ENCODE data around the gene DYRK1A.
"Not testable (repeated sequence)": the region's sequence is repeated elsewhere in the genome, so short reads cannot be mapped to it uniquely, and the experiment has no call there.

DYRK1A gene

DNA sequence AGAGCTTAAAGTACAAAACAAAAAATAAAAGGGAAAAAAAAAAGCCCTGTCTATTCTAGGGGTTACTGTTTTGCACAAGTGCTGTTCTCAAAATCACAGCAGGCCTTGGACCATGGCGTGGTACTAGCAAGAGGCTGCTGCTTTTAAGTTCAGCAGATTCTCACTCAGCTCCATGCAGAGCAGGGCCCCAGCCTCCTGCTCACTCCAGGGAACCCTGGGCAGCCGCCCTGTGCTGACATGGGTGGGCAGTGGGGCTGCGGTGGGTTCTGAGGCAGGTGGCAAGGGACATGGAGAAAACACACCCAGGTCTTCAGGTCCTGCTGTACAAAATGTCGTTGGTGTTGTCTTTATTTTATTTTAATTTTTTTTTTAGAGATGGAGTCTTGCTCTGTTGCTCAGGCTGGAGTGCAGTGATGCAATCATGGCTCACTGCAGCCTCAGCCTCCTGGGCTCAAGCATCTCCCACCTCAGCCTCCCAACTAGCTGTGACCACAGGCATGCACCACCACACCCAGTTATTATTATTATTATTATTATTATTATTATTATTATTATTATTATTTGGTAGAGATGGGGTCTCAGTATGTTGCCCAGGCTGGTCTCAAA lies 170.9 kb downstream of the DYRK1A start:
- no peak overlapping the region for H3K4me3 ChIP-seq (ENCODE audit: low read depth, low read length)
- TF ChIP-seq, protein P1, sequence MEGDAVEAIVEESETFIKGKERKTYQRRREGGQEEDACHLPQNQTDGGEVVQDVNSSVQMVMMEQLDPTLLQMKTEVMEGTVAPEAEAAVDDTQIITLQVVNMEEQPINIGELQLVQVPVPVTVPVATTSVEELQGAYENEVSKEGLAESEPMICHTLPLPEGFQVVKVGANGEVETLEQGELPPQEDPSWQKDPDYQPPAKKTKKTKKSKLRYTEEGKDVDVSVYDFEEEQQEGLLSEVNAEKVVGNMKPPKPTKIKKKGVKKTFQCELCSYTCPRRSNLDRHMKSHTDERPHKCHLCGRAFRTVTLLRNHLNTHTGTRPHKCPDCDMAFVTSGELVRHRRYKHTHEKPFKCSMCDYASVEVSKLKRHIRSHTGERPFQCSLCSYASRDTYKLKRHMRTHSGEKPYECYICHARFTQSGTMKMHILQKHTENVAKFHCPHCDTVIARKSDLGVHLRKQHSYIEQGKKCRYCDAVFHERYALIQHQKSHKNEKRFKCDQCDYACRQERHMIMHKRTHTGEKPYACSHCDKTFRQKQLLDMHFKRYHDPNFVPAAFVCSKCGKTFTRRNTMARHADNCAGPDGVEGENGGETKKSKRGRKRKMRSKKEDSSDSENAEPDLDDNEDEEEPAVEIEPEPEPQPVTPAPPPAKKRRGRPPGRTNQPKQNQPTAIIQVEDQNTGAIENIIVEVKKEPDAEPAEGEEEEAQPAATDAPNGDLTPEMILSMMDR (IDR thresholded peaks at IDR 0.05; ENCODE audit: insufficient read depth, low read depth, low read length, missing control alignments), result no peak
- no peak for DNase-seq (ENCODE audit: low read depth)

DNA sequence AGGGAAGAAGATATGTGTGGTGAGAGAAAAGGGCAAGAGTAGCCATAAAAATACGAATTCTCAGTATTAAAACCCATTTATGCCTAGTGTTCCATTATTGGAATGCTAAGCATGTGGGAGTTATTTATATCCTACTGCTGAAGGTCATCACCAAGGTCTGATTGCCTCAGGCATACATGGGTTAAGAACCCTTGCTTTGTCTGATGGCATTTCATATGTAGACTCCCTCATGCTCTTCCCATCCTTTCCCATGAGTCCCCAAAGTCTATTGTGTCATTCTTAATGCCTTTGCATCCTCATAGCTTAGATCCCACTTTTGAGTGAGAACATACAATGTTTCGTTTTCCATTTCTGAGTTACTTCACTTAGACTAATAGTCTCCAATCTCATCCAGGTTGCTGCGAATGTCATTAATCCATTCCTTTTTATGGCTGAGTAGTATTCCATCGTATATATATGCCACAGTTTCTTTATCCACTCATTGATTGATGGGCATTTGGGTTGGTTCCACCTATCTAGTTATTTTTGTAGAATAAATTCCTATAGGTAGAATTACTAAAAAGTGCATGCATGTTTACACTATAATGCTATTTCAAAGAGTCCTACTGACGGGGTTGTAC lies 172.5 kb downstream of the DYRK1A start:
- TF ChIP-seq, protein P1 (IDR thresholded peaks at IDR 0.05; ENCODE audit: insufficient read depth, low read depth, low read length, missing control alignments), result no peak
- DNase-seq (ENCODE audit: low read depth), result no peak
- no peak overlapping the region for H3K4me3 ChIP-seq (ENCODE audit: low read depth, low read length)

- DNase-seq (ENCODE audit: low read depth); H3K4me3 ChIP-seq (ENCODE audit: low read depth, low read length): not testable (repeated sequence)
These were observed 174.6 kb downstream of the DYRK1A start for GRCh38 chr21:37541128-37541527.

DNA sequence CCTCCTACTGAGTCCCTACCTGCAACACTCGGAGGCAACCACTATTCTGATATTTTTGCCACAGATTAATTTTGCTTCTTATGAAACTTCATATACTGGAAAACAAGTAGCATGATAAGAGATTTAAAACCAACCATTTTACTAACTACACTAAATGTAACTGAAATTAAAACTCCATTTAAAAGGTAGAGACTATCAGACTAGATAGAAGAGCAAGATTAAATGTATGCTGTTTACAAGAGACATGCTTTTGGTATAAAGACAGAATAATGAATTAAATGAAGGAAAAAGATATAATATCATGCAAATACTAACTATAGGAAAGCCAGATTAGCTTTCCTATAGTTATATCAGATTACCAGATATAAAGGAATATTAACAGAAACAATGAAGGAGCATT lies 175.9 kb downstream of the DYRK1A start:
- DNase-seq (ENCODE audit: low read depth), result no peak
- H3K4me3 ChIP-seq (ENCODE audit: low read depth, low read length), result no peak overlapping the region
- TF ChIP-seq, protein P1 (IDR thresholded peaks at IDR 0.05; ENCODE audit: insufficient read depth, low read depth, low read length, missing control alignments), result no peak

DNA sequence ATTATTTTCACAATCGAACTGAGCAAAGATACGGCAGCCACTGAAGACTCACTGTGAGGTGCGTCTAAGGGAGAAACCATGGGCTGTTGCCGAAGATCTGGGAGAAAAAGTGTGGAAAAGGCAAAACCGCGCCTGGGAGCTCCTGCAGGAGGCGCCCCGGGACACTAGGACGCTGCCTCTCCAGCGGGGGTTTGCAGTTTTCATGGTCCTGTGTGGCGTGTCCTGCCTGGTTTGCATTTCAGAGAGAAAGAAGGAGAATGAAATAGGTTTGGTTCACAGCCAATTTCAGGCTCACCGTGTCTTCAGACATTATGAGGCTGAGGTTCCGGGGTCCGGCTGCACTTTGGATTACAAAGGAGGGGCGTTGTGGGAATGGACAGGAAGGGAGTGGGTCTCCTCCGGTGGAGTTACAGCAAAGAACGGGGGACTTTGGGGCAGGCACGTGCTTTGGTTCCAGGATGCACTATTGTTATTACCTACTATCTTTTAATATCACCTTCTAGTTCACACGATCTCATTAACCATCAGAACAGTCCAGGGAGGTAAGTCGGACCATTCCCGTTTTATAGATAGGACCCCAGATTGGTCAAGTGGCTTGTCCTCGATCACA lies 179.8 kb downstream of the DYRK1A start:
- DNase-seq (ENCODE audit: low read depth), result no peak
- TF ChIP-seq, protein P1 (IDR thresholded peaks at IDR 0.05; ENCODE audit: insufficient read depth, low read depth, low read length, missing control alignments), result no peak
- H3K4me3 ChIP-seq (ENCODE audit: low read depth, low read length), result no peak overlapping the region

DNA sequence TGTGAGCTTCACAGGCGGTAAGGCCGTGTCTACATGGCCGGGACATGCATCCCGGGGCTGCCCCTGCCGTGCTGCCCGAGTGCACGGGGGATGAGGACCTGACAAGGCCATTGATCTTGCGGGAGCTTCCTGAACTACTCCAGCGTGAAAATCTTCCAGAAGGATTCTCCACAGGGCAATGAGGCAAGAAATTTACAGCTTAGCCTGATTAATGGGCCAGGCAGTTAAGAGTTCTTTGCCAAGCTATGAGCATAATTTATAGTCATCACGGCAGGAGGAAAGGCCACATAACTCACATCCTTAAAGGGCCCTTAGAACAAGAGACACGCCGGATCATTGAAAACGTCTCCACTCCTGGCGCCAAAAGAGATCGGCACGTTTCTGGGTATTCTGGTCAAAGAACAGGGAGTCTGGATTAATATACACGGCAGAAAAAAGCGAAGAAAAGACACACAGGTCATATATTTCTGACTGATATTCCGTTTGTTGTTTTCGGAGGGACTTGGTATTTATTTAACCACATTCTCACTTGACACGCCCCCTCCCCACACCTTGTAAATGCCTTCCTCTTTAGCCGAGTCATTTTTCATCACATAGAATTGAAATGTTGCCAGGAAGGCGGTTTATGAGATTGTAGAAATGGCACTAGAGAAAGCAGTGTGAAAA lies 180.5 kb downstream of the DYRK1A start:
- TF ChIP-seq, protein P1 (IDR thresholded peaks at IDR 0.05; ENCODE audit: insufficient read depth, low read depth, low read length, missing control alignments), result no peak
- no peak for DNase-seq (ENCODE audit: low read depth)
- no peak overlapping the region for H3K4me3 ChIP-seq (ENCODE audit: low read depth, low read length)

- no peak for DNase-seq (ENCODE audit: low read depth)
- TF ChIP-seq, protein P1 (IDR thresholded peaks at IDR 0.05; ENCODE audit: insufficient read depth, low read depth, low read length, missing control alignments), result no peak
- no peak overlapping the region for H3K4me3 ChIP-seq (ENCODE audit: low read depth, low read length)
These were observed 181.1 kb downstream of the DYRK1A start for GRCh38 chr21:37547615-37548200.

Measured in GM12865 (cell line).